ENCODE measurements around the gene CAMSAP2.
A peak's percentile ranks its signal among the peaks of the same experiment; 100 is the strongest.

The CAMSAP2 gene

DNA sequence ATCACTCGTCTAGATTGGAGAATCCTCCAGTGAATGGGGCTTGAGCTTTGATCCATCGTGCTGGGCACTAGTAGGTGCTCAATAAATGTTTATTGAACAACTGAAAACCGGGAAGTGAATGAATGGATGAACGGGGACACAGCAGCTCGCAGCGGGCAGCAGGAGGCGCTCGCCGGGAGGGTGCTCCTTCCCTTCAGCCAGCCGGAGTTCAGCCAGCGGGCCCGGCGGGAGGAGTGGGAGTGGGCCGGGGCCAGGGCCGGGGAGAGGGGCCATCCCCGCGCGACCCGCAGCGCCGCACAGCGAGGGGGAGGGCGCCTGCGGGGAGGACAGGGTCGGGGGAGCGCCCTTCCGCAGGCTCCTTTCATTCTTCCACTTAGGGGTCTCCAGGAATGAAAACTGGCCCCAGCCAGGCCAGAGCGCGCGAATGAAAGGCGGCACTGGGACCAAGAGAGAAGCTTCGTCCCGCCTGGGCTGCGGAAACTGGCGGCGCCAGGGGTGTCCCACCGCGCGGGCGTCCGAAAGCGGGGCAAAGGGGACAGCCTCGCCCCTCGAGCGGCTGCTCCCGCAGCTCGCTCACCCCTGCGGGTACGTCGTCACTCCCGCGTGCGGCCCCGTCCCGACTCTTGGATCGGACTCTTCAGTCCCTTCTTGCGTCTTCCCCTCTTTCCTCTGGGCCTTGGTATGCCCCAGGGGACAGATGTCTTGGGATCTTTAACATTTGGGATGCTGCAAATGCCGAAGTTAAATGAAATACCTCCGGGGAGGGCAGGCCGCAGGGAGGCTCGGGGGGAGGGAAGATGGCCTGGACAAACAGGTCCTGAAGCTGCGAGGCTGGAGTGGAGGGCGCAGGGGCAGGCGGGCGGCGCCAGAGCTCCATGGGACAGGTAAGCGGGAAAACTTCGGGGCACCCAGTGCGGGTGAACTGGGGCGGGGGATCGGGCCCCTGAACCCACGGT lies 152.4 kb downstream of the CAMSAP2 start (continued):
- TF ChIP-seq, protein P1, sequence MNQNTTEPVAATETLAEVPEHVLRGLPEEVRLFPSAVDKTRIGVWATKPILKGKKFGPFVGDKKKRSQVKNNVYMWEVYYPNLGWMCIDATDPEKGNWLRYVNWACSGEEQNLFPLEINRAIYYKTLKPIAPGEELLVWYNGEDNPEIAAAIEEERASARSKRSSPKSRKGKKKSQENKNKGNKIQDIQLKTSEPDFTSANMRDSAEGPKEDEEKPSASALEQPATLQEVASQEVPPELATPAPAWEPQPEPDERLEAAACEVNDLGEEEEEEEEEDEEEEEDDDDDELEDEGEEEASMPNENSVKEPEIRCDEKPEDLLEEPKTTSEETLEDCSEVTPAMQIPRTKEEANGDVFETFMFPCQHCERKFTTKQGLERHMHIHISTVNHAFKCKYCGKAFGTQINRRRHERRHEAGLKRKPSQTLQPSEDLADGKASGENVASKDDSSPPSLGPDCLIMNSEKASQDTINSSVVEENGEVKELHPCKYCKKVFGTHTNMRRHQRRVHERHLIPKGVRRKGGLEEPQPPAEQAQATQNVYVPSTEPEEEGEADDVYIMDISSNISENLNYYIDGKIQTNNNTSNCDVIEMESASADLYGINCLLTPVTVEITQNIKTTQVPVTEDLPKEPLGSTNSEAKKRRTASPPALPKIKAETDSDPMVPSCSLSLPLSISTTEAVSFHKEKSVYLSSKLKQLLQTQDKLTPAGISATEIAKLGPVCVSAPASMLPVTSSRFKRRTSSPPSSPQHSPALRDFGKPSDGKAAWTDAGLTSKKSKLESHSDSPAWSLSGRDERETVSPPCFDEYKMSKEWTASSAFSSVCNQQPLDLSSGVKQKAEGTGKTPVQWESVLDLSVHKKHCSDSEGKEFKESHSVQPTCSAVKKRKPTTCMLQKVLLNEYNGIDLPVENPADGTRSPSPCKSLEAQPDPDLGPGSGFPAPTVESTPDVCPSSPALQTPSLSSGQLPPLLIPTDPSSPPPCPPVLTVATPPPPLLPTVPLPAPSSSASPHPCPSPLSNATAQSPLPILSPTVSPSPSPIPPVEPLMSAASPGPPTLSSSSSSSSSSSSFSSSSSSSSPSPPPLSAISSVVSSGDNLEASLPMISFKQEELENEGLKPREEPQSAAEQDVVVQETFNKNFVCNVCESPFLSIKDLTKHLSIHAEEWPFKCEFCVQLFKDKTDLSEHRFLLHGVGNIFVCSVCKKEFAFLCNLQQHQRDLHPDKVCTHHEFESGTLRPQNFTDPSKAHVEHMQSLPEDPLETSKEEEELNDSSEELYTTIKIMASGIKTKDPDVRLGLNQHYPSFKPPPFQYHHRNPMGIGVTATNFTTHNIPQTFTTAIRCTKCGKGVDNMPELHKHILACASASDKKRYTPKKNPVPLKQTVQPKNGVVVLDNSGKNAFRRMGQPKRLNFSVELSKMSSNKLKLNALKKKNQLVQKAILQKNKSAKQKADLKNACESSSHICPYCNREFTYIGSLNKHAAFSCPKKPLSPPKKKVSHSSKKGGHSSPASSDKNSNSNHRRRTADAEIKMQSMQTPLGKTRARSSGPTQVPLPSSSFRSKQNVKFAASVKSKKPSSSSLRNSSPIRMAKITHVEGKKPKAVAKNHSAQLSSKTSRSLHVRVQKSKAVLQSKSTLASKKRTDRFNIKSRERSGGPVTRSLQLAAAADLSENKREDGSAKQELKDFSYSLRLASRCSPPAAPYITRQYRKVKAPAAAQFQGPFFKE (tag by site-specific recombination; IDR thresholded peaks at IDR 0.05; ENCODE audit: borderline replicate concordance), result no peak
- no peak for TF ChIP-seq MZF1 (tag by site-specific recombination; IDR thresholded peaks at IDR 0.05; ENCODE audit: borderline replicate concordance)

DNA sequence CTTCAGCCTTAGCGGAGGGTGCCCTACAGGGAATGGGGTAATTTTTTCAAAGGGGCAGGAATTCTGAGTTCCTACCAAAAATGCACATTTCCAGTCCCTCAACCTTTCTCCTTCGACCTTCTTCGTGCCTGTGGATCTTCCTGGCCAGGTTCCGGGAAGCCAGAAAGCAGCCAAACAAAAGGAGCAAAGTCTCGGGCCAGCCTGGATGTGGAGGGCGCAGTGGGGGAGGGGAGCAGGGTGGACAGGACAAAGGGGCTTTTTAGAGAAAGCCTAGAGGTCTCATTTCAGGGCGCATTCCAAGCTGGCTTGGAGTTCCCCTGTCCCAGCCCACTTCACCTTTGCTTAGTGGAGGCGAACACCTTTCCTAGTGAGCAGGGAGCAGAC lies 153.1 kb downstream of the CAMSAP2 start:
- Histone ChIP-seq H3K9me3 (ENCODE audit: control insufficient read depth, insufficient read depth, low read depth, low read length) (no peaks in the 10 kb centered on the region), H3K4me1 (ENCODE audit: control insufficient read depth, insufficient read depth, low read length) (peaks cover 4% of the 10 kb centered on the region; the same call in 1 of the 2 replicates), H3K36me3 (ENCODE audit: control insufficient read depth in 2 of 2, insufficient read depth in 1 of 2, low read length in 2 of 2) (no peaks in the 10 kb centered on the region), H3K4me3 (ENCODE audit: low read depth, low read length) (peak overlapping the region; percentile 59), H3K27ac (ENCODE audit: extremely low read depth, low read depth, low read length) (no peak overlapping the region; the same call in 1 of the 2 replicates)
- TF ChIP-seq ZNF350 (tag by site-specific recombination; IDR thresholded peaks at IDR 0.05) (no peak), ZNF529 (tag by site-specific recombination; IDR thresholded peaks at IDR 0.05; ENCODE audit: insufficient replicate concordance) (no peak), ZNF585B (tag by site-specific recombination; IDR thresholded peaks at IDR 0.05) (no peak), ZNF266 (tag by site-specific recombination; IDR thresholded peaks at IDR 0.05; ENCODE audit: low read depth) (no peak), ZNF707 (tag by site-specific recombination; IDR thresholded peaks at IDR 0.05) (no peak), ZNF76 (tag by site-specific recombination; IDR thresholded peaks at IDR 0.05; ENCODE audit: borderline replicate concordance, low read depth) (no peak), ZNF23 (tag by site-specific recombination; IDR thresholded peaks at IDR 0.05; ENCODE audit: borderline replicate concordance) (no peak), ZNF302 (tag by site-specific recombination; IDR thresholded peaks at IDR 0.05; ENCODE audit: low read depth) (no peak), KLF16 (tag by site-specific recombination; IDR thresholded peaks at IDR 0.05) (no peak), ZNF473 (tag by site-specific recombination; IDR thresholded peaks at IDR 0.05) (no peak), MEIS1 (CRISPR knock-in tag; IDR thresholded peaks at IDR 0.05; ENCODE audit: borderline replicate concordance) (no peak), ZNF121 (tag by site-specific recombination; IDR thresholded peaks at IDR 0.05) (no peak)
- TF ChIP-seq, protein P2, sequence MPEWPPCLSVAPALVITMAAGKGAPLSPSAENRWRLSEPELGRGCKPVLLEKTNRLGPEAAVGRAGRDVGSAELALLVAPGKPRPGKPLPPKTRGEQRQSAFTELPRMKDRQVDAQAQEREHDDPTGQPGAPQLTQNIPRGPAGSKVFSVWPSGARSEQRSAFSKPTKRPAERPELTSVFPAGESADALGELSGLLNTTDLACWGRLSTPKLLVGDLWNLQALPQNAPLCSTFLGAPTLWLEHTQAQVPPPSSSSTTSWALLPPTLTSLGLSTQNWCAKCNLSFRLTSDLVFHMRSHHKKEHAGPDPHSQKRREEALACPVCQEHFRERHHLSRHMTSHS (tag by site-specific recombination; IDR thresholded peaks at IDR 0.05), result no peak
- TF ChIP-seq, protein P3, sequence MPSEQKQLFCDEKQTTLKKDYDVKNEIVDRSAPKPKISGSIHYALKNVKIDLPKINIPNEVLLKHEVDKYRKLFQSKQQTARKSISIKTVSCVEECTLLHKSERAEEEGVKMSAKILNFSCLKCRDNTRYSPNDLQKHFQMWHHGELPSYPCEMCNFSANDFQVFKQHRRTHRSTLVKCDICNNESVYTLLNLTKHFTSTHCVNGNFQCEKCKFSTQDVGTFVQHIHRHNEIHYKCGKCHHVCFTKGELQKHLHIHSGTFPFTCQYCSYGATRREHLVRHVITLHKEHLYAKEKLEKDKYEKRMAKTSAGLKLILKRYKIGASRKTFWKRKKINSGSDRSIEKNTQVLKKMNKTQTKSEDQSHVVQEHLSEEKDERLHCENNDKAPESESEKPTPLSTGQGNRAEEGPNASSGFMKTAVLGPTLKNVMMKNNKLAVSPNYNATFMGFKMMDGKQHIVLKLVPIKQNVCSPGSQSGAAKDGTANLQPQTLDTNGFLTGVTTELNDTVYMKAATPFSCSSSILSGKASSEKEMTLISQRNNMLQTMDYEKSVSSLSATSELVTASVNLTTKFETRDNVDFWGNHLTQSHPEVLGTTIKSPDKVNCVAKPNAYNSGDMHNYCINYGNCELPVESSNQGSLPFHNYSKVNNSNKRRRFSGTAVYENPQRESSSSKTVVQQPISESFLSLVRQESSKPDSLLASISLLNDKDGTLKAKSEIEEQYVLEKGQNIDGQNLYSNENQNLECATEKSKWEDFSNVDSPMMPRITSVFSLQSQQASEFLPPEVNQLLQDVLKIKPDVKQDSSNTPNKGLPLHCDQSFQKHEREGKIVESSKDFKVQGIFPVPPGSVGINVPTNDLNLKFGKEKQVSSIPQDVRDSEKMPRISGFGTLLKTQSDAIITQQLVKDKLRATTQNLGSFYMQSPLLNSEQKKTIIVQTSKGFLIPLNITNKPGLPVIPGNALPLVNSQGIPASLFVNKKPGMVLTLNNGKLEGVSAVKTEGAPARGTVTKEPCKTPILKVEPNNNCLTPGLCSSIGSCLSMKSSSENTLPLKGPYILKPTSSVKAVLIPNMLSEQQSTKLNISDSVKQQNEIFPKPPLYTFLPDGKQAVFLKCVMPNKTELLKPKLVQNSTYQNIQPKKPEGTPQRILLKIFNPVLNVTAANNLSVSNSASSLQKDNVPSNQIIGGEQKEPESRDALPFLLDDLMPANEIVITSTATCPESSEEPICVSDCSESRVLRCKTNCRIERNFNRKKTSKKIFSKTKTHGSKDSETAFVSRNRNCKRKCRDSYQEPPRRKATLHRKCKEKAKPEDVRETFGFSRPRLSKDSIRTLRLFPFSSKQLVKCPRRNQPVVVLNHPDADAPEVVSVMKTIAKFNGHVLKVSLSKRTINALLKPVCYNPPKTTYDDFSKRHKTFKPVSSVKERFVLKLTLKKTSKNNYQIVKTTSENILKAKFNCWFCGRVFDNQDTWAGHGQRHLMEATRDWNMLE (tag by site-specific recombination; conservative IDR thresholded peaks at IDR 0.05; ENCODE audit: low read depth), result no peak
- TF ChIP-seq, protein P4, sequence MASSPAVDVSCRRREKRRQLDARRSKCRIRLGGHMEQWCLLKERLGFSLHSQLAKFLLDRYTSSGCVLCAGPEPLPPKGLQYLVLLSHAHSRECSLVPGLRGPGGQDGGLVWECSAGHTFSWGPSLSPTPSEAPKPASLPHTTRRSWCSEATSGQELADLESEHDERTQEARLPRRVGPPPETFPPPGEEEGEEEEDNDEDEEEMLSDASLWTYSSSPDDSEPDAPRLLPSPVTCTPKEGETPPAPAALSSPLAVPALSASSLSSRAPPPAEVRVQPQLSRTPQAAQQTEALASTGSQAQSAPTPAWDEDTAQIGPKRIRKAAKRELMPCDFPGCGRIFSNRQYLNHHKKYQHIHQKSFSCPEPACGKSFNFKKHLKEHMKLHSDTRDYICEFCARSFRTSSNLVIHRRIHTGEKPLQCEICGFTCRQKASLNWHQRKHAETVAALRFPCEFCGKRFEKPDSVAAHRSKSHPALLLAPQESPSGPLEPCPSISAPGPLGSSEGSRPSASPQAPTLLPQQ (tag by site-specific recombination; IDR thresholded peaks at IDR 0.05), result no peak
- CTCF ChIA-PET, result interaction anchor here (0.8 to 1.5 kb wide), 2 partner anchors 19 to 27 kb away, joined by 3 read pairs; no protein-coding TSS in a partner anchor
- POLR2A ChIA-PET, result no interaction called here
